GM10248 (cell line): Measurements from ENCODE around the gene WBP11.

ENCODE experiments used
- CTCF ChIA-PET: fragments of 300-600 bp; sonication (Branson Sonifier 250); formaldehyde crosslinking; extraction: SDS; loops from one replicate; lab custom pipeline; 2021; ENCODE audit warnings: antibody characterized with exemption; lab: Yijun Ruan, JAX
- POLR2A ChIA-PET: fragments of 350-650 bp; sonication (Branson Sonifier 250); formaldehyde crosslinking; extraction: SDS; loops from one replicate; lab custom pipeline; 2020; ENCODE audit warnings: antibody characterized with exemption; lab: Yijun Ruan, JAX
- DNase-seq: peaks from one replicate; pipeline ENCODE4 v3.0.0; 2012; ENCODE audit errors: extremely low spot score
- CTCF ChIP-seq: IDR thresholded peaks from 2 replicates; pipeline ENCODE4 v1.5.1; 2012; ENCODE audit warnings: mild to moderate bottlenecking, low read depth; ENCODE audit errors: extremely low read depth, missing control alignments, control extremely low read depth

WBP11 gene

DNA sequence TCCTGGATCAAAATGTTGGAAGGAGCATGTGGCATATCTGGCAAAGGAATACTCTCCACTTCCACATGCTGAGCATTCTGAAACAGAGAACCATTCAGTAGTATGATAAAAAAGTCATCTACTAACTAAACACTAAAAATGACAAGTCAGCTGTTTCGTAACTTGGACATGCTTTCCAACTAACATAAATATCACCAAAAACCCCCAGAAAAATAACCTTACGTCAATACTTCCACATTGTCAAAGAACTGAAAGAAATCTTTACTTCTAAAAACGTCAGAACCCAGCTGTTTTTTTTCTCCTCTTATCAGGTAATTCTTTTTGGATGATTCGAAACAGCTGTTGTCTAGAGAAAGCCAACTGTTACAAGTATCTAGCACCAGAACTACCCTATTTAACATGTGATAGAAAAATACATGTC lies 8.2 kb downstream of the WBP11 start:
- ChIA-PET POLR2A (interaction anchor here (1.0 kb wide), 2 partner anchors 13 to 20 kb away, joined by 3 read pairs; a partner anchor contains a TSS), CTCF (interaction anchor here (1.0 to 1.1 kb wide), 3 partner anchors 18 to 21 kb away, joined by 3 read pairs; a partner anchor contains a TSS)
- TF ChIP-seq CTCF, result no peak
- no peak for DNase-seq

DNA sequence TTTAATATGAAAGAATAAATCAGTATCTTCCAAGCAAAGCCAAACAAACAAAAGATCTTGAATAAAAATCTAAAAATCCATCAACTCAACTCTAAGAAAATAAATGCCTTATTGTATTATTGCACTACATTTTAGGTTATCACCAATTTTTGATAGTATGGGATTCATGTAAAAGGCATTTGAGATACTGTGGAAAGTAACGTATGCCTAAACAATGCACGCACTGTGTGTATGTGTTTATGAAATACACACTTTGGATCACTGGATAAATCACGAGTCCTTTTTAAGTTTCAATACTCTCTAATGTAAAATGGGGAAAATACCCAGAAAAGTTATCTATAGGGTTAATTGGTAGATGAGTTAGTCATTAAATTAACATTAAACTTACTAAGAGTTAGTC lies 17.7 kb downstream of the WBP11 start:
- CTCF ChIA-PET, result interaction anchor here (0.8 to 2.7 kb wide), 4 partner anchors 8 to 19 kb away, joined by 3 to 20 read pairs (median 6); a partner anchor contains a TSS
- DNase-seq, result no peak
- POLR2A ChIA-PET, result interaction anchor here (0.7 to 2.2 kb wide), 2 partner anchors 11 to 14 kb away, joined by 3 to 9 read pairs; a partner anchor contains a TSS
- TF ChIP-seq CTCF, result no peak

DNA sequence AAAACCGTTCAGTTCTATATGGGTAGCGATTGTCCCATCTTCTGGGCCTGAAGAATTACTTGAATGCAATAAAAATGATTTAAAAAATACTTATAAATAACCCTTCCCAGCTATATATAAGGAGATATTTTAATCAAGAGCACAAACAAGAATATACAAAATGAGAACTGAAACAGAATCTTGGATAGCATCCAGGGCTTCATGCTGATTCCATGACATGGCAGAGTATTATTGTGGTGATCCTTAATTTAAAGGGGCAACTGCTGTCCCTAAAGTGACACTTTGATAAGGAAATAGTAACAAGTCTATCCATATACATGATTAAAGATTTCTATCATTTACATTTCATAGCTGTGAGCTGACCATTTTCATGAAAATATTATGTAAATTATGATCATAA lies 18.8 kb downstream of the WBP11 start:
- TF ChIP-seq CTCF, result no peak
- no peak for DNase-seq
- ChIA-PET CTCF (interaction anchor here (0.8 to 2.7 kb wide), 6 partner anchors 9 to 18 kb away, joined by 3 to 20 read pairs (median 8); partner anchors contain the start of genes C12orf60 and WBP11), POLR2A (interaction anchor here (2.2 kb wide), 1 partner anchor 10 kb away, joined by 9 read pairs; a partner anchor contains a TSS)

- ChIA-PET CTCF (interaction anchor here (0.9 to 3.1 kb wide), 6 partner anchors 8 to 24 kb away, joined by 3 to 20 read pairs (median 9); a partner anchor contains a TSS), POLR2A (interaction anchor here (1.5 to 2.9 kb wide), 2 partner anchors 12 kb away, joined by 3 to 13 read pairs; a partner anchor contains a TSS)
- TF ChIP-seq CTCF, result no peak
- DNase-seq, result no peak
These were observed 20.5 kb downstream of the WBP11 start for GRCh38 chr12:14782756-14783155.

DNA sequence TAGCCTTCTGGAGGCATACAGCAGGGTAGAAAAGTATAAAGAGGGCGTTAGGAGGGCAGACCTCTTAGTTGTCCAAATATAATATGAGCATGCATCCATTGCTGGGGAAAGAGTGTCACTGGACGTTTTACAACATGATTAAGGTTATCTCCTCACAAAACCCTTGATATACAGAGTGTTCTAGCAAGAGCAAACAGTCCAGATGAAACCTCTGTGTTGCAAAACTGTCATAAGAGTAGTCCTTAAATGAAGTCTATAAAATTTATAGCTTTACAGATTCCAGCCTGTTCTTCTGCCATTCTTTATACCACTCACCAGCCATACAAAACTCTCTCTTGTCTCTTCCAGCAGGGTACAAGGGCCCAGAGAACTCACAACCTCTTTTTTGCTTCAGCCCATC lies 21.7 kb downstream of the WBP11 start:
- ChIA-PET CTCF (interaction anchor here (0.8 to 3.1 kb wide), 6 partner anchors 10 to 214 kb away, joined by 3 to 12 read pairs (median 6); a partner anchor contains a TSS), POLR2A (interaction anchor here (1.5 to 2.9 kb wide), 2 partner anchors 11 to 14 kb away, joined by 3 to 13 read pairs; a partner anchor contains a TSS)
- DNase-seq, result no peak
- no peak for TF ChIP-seq CTCF

GRCh38 chr12:14780859-14781258 lies 22.4 kb downstream of the WBP11 start:
- CTCF ChIA-PET, result interaction anchor here (1.0 to 3.1 kb wide), 4 partner anchors 11 to 25 kb away, joined by 3 to 12 read pairs (median 8); a partner anchor contains a TSS
- no peak for TF ChIP-seq CTCF
- DNase-seq, result no peak
- POLR2A ChIA-PET, result interaction anchor here (2.9 kb wide), 1 partner anchor 10 kb away, joined by 13 read pairs; a partner anchor contains a TSS
